Activated naive CD8-positive, alpha-beta T cell treated with anti-CD3 and anti-CD28 coated beads, Interleukin-2, amount 10 ng/mL, durations not matched to agents 7 days and 5 days (primary cell): Measurements from ENCODE around the gene ZNF451. TPM values are rescaled to one million over a fixed set of nuclear protein-coding genes. Genes with fewer than 3 reads are reported as not detected.
"Not testable (repeated sequence)": the region's sequence is repeated elsewhere in the genome, so short reads cannot be mapped to it uniquely, and the experiment has no call there.

Experiments
- ATAC-seq: fragments of 150-1000 bp; cut with Tn5 transposase; one replicate; pipeline ENCODE4 v1.10.0; 2021; ENCODE audit warnings: low read depth, moderate library complexity
- POLR2A ChIA-PET: fragments of 350-600 bp; sonication (Branson Sonifier 250); formaldehyde crosslinking; loops from one replicate; lab custom pipeline; 2021; ENCODE audit warnings: antibody characterized with exemption; lab: Charles Lee
- DNase-seq: peaks from one replicate; pipeline ENCODE4 v3.0.0; 2021
- H3K27ac Mint-ChIP-seq: one replicate; pipeline ENCODE4 v1.8.0; 2022; ENCODE audit warnings: mild to moderate bottlenecking, mixed read lengths
- H3K27me3 Mint-ChIP-seq: one replicate; pipeline ENCODE4 v1.8.0; 2022; ENCODE audit warnings: mild to moderate bottlenecking, moderate library complexity, mixed read lengths
- H3K36me3 Mint-ChIP-seq: one replicate; pipeline ENCODE4 v1.8.0; 2021; ENCODE audit warnings: mild to moderate bottlenecking, mixed read lengths
- H3K4me1 Mint-ChIP-seq: one replicate; pipeline ENCODE4 v1.8.0; 2021; ENCODE audit warnings: mixed read lengths
- H3K4me3 Mint-ChIP-seq: one replicate; pipeline ENCODE4 v1.8.0; 2022; ENCODE audit warnings: mild to moderate bottlenecking, moderate library complexity, mixed read lengths
- H3K9me3 Mint-ChIP-seq: one replicate; pipeline ENCODE4 v1.8.0; 2021; ENCODE audit warnings: mixed read lengths
- total RNA-seq, 2 experiments: library from RNA; stranded (reverse); gene quantifications; one replicate each; pipeline ENCODE4 v1.2.3, GENCODE V29; 2021

The ZNF451 gene
- total RNA-seq, 2 experiments from 2014 or later: 68.0 to 68.2 TPM

- Mint-ChIP-seq H3K27me3 (no peaks in the 10 kb centered on the region), H3K4me1 (no peaks in the 10 kb centered on the region), H3K9me3 (peaks cover 4% of the 10 kb centered on the region), H3K4me3 (no peak overlapping the region), H3K36me3 (peaks cover 11% of the 10 kb centered on the region), H3K27ac (no peak overlapping the region)
- DNase-seq: no peak
- no peak for ATAC-seq
- POLR2A ChIA-PET: no interaction called here
These were observed 15.6 kb upstream of the ZNF451 start for GRCh38 chr6:57074383-57074782.

GRCh38 chr6:57075092-57075491 is 14.9 kb upstream of the ZNF451 start:
- Mint-ChIP-seq H3K4me3 (no peak overlapping the region), H3K27ac (no peak overlapping the region)
- ATAC-seq: no peak

GRCh38 chr6:57078531-57079207 is 11.3 kb upstream of the ZNF451 start:
- H3K27ac Mint-ChIP-seq: no peak overlapping the region
- H3K9me3 Mint-ChIP-seq: peaks cover 8% of the 10 kb centered on the region
- H3K4me1 Mint-ChIP-seq: no peaks in the 10 kb centered on the region
- peaks cover 14% of the 10 kb centered on the region for H3K36me3 Mint-ChIP-seq
- H3K27me3 Mint-ChIP-seq: no peaks in the 10 kb centered on the region
- ATAC-seq: no peak
- H3K4me3 Mint-ChIP-seq: no peak overlapping the region
- POLR2A ChIA-PET: interaction anchor here (0.6 kb wide), 1 partner anchor 118 kb away, joined by 3 read pairs; no protein-coding TSS in a partner anchor
- no peak for DNase-seq

More at GRCh38 chr6:57075092-57075491, 14.9 kb upstream of the ZNF451 start:
- H3K36me3 Mint-ChIP-seq: peaks cover 7% of the 10 kb centered on the region
- POLR2A ChIA-PET: no interaction called here
- peaks cover 4% of the 10 kb centered on the region for H3K9me3 Mint-ChIP-seq
- no peaks in the 10 kb centered on the region for H3K4me1 Mint-ChIP-seq
- no peaks in the 10 kb centered on the region for H3K27me3 Mint-ChIP-seq
- DNase-seq: no peak

GRCh38 chr6:57085471-57085870 is 4.5 kb upstream of the ZNF451 start:
- POLR2A ChIA-PET: no interaction called here
- no peaks in the 10 kb centered on the region for H3K27me3 Mint-ChIP-seq

GRCh38 chr6:57086843-57087242 is 3.1 kb upstream of the ZNF451 start:
- H3K27ac Mint-ChIP-seq: no peak overlapping the region
- H3K4me3 Mint-ChIP-seq: no peak overlapping the region
- POLR2A ChIA-PET: no interaction called here
- peaks cover 4% of the 10 kb centered on the region for H3K36me3 Mint-ChIP-seq
- H3K9me3 Mint-ChIP-seq: no peaks in the 10 kb centered on the region
- no peaks in the 10 kb centered on the region for H3K27me3 Mint-ChIP-seq
- H3K4me1 Mint-ChIP-seq: peaks cover 9% of the 10 kb centered on the region
- ATAC-seq: no peak
- DNase-seq: no peak

More at GRCh38 chr6:57085471-57085870, 4.5 kb upstream of the ZNF451 start:
- DNase-seq (no peak), ATAC-seq (no peak)
- no peak overlapping the region for H3K4me3 Mint-ChIP-seq
- peaks cover 3% of the 10 kb centered on the region for H3K4me1 Mint-ChIP-seq
- no peak overlapping the region for H3K27ac Mint-ChIP-seq
- H3K36me3 Mint-ChIP-seq: peaks cover 4% of the 10 kb centered on the region
- H3K9me3 Mint-ChIP-seq: peaks cover under 1% of the 10 kb centered on the region

GRCh38 chr6:57087916-57088315 is 2.1 kb upstream of the ZNF451 start:
- Mint-ChIP-seq H3K4me3 (no peak overlapping the region), H3K27ac (no peak overlapping the region), H3K36me3 (peaks cover 10% of the 10 kb centered on the region), H3K4me1 (peaks cover 17% of the 10 kb centered on the region), H3K27me3 (no peaks in the 10 kb centered on the region), H3K9me3 (no peaks in the 10 kb centered on the region)
- POLR2A ChIA-PET: no interaction called here
- ATAC-seq (no peak), DNase-seq (no peak)

GRCh38 chr6:57089265-57089664 is 723 bp upstream of the ZNF451 start:
- Mint-ChIP-seq H3K27me3 (no peaks in the 10 kb centered on the region), H3K27ac (peak overlapping the region; percentile 86), H3K36me3 (peaks cover 15% of the 10 kb centered on the region), H3K4me1 (peaks cover 24% of the 10 kb centered on the region), H3K9me3 (no peaks in the 10 kb centered on the region), H3K4me3 (peak overlapping the region; percentile 83)
- no peak for ATAC-seq
- POLR2A ChIA-PET: interaction anchor here (0.6 to 1.8 kb wide), 2 partner anchors 83 to 114 kb away, joined by 3 to 6 read pairs; partner anchors contain the start of gene BAG2
- DNase-seq: no peak

GRCh38 chr6:57090458-57091067 is 575 bp downstream of the ZNF451 start:
- Mint-ChIP-seq H3K4me1 (peaks cover 27% of the 10 kb centered on the region), H3K36me3 (peaks cover 15% of the 10 kb centered on the region)
- H3K9me3 Mint-ChIP-seq, DNase-seq, H3K4me3 Mint-ChIP-seq, H3K27ac Mint-ChIP-seq, POLR2A ChIA-PET, H3K27me3 Mint-ChIP-seq: not testable (repeated sequence)
- peak; percentile 8 for ATAC-seq

GRCh38 chr6:57091375-57091774 is 1.4 kb downstream of the ZNF451 start:
- Mint-ChIP-seq H3K36me3 (peaks cover 15% of the 10 kb centered on the region), H3K4me1 (peaks cover 27% of the 10 kb centered on the region), H3K4me3 (peak overlapping the region; percentile 83), H3K27ac (peak overlapping the region; percentile 9)
- H3K27me3 Mint-ChIP-seq, ATAC-seq, H3K9me3 Mint-ChIP-seq, POLR2A ChIA-PET, DNase-seq: not testable (repeated sequence)

GRCh38 chr6:57094689-57095088 is 4.7 kb downstream of the ZNF451 start:
- peaks cover 39% of the 10 kb centered on the region for H3K36me3 Mint-ChIP-seq
- no peak overlapping the region for H3K4me3 Mint-ChIP-seq
- POLR2A ChIA-PET: no interaction called here
- ATAC-seq (no peak), DNase-seq (no peak)
- H3K9me3 Mint-ChIP-seq: no peaks in the 10 kb centered on the region
- H3K27ac Mint-ChIP-seq: no peak overlapping the region
- no peaks in the 10 kb centered on the region for H3K27me3 Mint-ChIP-seq
- peaks cover 29% of the 10 kb centered on the region for H3K4me1 Mint-ChIP-seq

- Mint-ChIP-seq H3K36me3 (peaks cover 56% of the 10 kb centered on the region), H3K27me3 (no peaks in the 10 kb centered on the region), H3K4me1 (peaks cover 26% of the 10 kb centered on the region), H3K9me3 (no peaks in the 10 kb centered on the region), H3K27ac (no peak overlapping the region), H3K4me3 (no peak overlapping the region)
- no peak for ATAC-seq
- POLR2A ChIA-PET: no interaction called here
- DNase-seq: no peak
These were observed 7.6 kb downstream of the ZNF451 start for GRCh38 chr6:57097596-57097995.

GRCh38 chr6:57102976-57103375 is 13.0 kb downstream of the ZNF451 start:
- Mint-ChIP-seq H3K4me1 (peaks cover 20% of the 10 kb centered on the region), H3K27me3 (no peaks in the 10 kb centered on the region), H3K4me3 (no peak overlapping the region), H3K27ac (no peak overlapping the region), H3K36me3 (peaks cover 67% of the 10 kb centered on the region), H3K9me3 (no peaks in the 10 kb centered on the region)
- POLR2A ChIA-PET: no interaction called here
- ATAC-seq: no peak
- DNase-seq: no peak

GRCh38 chr6:57104336-57104735 is 14.3 kb downstream of the ZNF451 start:
- H3K4me1 Mint-ChIP-seq: peaks cover 22% of the 10 kb centered on the region
- H3K27me3 Mint-ChIP-seq: no peaks in the 10 kb centered on the region
- H3K27ac Mint-ChIP-seq: no peak overlapping the region
- peaks cover 62% of the 10 kb centered on the region for H3K36me3 Mint-ChIP-seq
- POLR2A ChIA-PET: no interaction called here
- no peak for DNase-seq
- H3K4me3 Mint-ChIP-seq: no peak overlapping the region
- no peaks in the 10 kb centered on the region for H3K9me3 Mint-ChIP-seq
- ATAC-seq: no peak

GRCh38 chr6:57106990-57107389 is 17.0 kb downstream of the ZNF451 start:
- H3K27ac Mint-ChIP-seq: no peak overlapping the region
- no peak for DNase-seq
- H3K4me1 Mint-ChIP-seq: peaks cover 20% of the 10 kb centered on the region
- no peak for ATAC-seq
- H3K27me3 Mint-ChIP-seq: no peaks in the 10 kb centered on the region
- H3K9me3 Mint-ChIP-seq: no peaks in the 10 kb centered on the region
- POLR2A ChIA-PET: no interaction called here
- no peak overlapping the region for H3K4me3 Mint-ChIP-seq
- H3K36me3 Mint-ChIP-seq: peaks cover 49% of the 10 kb centered on the region
